Nephron (organoid): ENCODE measurements around the gene PTPRG.

Source experiments
- H3K27ac Mint-ChIP-seq, 3 experiments: 2 replicates each; pipeline ENCODE4 v1.8.0; 2020; ENCODE audit warnings: mixed read lengths in 3 of 3, mild to moderate bottlenecking in 2 of 3, moderate library complexity in 1 of 3
- H3K27me3 Mint-ChIP-seq: 2 replicates; pipeline ENCODE4 v1.8.0; 2021; ENCODE audit warnings: low read depth, mild to moderate bottlenecking, moderate library complexity, mixed read lengths
- H3K36me3 Mint-ChIP-seq: 2 replicates; pipeline ENCODE4 v1.8.0; 2020; ENCODE audit warnings: low read depth, mixed read lengths
- H3K4me1 Mint-ChIP-seq: 2 replicates; pipeline ENCODE4 v1.8.0; 2020; ENCODE audit warnings: mixed read lengths
- H3K4me3 Mint-ChIP-seq, 3 experiments: 2 replicates each; pipeline ENCODE4 v1.8.0; 2020; ENCODE audit warnings: mild to moderate bottlenecking in 3 of 3, mixed read lengths in 3 of 3, moderate library complexity in 2 of 3
- H3K9me3 Mint-ChIP-seq: 2 replicates; pipeline ENCODE4 v1.8.0; 2020; ENCODE audit warnings: mixed read lengths
- CTCF ChIP-seq, 3 experiments: fragments of 200-600 bp; sonication (generic); IDR thresholded peaks; one replicate each; pipeline ENCODE4 v1.5.0; 2021; ENCODE audit warnings: antibody characterized with exemption in 3 of 3; ENCODE audit not compliant: unreplicated experiment in 3 of 3

The PTPRG gene

GRCh38 chr3:61848885-61849284 lies 287.5 kb downstream of the PTPRG start:
- peaks cover 29% of the 10 kb centered on the region for H3K4me1 Mint-ChIP-seq
- no peaks in the 10 kb centered on the region for H3K36me3 Mint-ChIP-seq
- H3K9me3 Mint-ChIP-seq = no peaks in the 10 kb centered on the region
- no peak for TF ChIP-seq CTCF (IDR thresholded peaks at IDR 0.05; ENCODE audit: unreplicated experiment in 3 of 3)
- no peaks in the 10 kb centered on the region for H3K27me3 Mint-ChIP-seq
- H3K27ac Mint-ChIP-seq = peak overlapping the region; percentile 36 to 74 (median 60)
- H3K4me3 Mint-ChIP-seq = no peak overlapping the region

DNA sequence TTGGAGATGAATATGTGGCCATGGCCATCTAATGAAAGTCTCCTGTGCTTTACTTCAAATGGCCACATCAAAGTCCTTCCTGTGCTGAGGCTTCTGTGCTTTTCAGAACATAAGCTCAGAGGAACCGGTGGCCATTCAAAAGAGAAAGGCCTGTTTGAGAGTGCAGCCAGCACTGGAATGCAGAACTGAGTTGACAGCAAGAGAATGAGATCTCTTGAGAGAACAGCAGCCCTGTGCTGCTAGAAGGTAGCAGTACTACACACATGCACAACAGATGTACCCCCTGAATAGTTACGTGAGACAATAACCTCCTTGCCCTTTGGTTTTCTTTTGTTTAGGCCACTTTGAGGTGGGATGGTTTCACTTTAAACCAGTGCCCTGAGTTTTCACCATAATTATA lies 292.5 kb downstream of the PTPRG start:
- TF ChIP-seq CTCF (IDR thresholded peaks at IDR 0.05; ENCODE audit: unreplicated experiment in 3 of 3) = no peak

GRCh38 chr3:61855211-61855610 lies 293.8 kb downstream of the PTPRG start:
- H3K27ac Mint-ChIP-seq = no peak overlapping the region
- no peaks in the 10 kb centered on the region for H3K27me3 Mint-ChIP-seq
- TF ChIP-seq CTCF (IDR thresholded peaks at IDR 0.05; ENCODE audit: unreplicated experiment in 3 of 3) = no peak
- no peaks in the 10 kb centered on the region for H3K9me3 Mint-ChIP-seq
- no peaks in the 10 kb centered on the region for H3K4me1 Mint-ChIP-seq
- no peaks in the 10 kb centered on the region for H3K36me3 Mint-ChIP-seq
- H3K4me3 Mint-ChIP-seq = no peak overlapping the region

More for the DNA sequence above, 292.5 kb downstream of the PTPRG start:
- H3K4me3 Mint-ChIP-seq = no peak overlapping the region
- H3K4me1 Mint-ChIP-seq = peaks cover 7% of the 10 kb centered on the region
- H3K9me3 Mint-ChIP-seq = no peaks in the 10 kb centered on the region
- H3K36me3 Mint-ChIP-seq = no peaks in the 10 kb centered on the region
- no peak overlapping the region for H3K27ac Mint-ChIP-seq
- no peaks in the 10 kb centered on the region for H3K27me3 Mint-ChIP-seq

DNA sequence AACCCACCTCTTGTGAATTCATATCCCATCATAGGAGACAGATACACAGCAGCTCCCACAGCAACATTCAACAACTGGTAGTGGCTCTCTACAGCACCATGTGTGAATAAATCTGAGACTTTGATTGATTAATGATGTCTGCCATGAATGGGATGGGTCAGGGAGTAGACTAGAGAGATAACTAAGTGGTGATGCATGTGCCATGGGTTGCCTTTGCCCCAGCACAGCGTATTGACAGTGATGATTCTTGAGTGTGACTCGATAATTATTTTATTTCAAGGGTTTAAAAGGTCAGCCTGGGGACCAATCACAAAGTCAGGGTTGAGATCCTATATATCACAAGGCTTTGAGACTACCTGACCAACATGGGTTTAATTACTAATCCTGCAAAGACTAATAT lies 295.9 kb downstream of the PTPRG start:
- Mint-ChIP-seq H3K4me3 (no peak overlapping the region), H3K36me3 (no peaks in the 10 kb centered on the region), H3K4me1 (no peaks in the 10 kb centered on the region), H3K27me3 (no peaks in the 10 kb centered on the region), H3K9me3 (no peaks in the 10 kb centered on the region), H3K27ac (no peak overlapping the region)
- no peak for TF ChIP-seq CTCF (IDR thresholded peaks at IDR 0.05; ENCODE audit: unreplicated experiment in 3 of 3)

GRCh38 chr3:61858054-61858453 lies 296.7 kb downstream of the PTPRG start:
- TF ChIP-seq CTCF (IDR thresholded peaks at IDR 0.05; ENCODE audit: unreplicated experiment in 3 of 3) = peak; percentile 51 to 63 (median 63)
- Mint-ChIP-seq H3K27ac (peak overlapping the region in 1 of 3 experiments; percentile 9), H3K36me3 (no peaks in the 10 kb centered on the region), H3K9me3 (no peaks in the 10 kb centered on the region), H3K27me3 (no peaks in the 10 kb centered on the region), H3K4me1 (no peaks in the 10 kb centered on the region), H3K4me3 (no peak overlapping the region)

DNA sequence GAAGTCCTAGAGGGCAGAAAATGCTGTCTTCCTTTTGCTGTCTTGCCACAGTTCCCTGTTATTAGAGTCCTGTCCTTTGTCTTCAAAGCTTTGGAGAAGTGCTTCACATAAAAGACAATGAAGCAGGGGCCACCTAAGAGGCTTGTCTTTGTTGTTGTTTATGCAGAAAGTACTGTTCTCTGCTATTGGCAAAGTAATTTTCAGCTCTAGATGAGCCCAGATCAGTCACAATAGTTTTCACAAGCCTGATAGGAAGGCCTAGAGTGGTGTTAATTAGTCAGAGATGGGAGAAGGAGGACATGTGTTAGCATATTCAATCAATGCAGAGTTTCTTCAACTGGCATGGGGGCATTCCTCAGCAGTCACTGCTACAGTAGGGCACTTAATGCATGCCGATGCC lies 300.0 kb downstream of the PTPRG start:
- Mint-ChIP-seq H3K27me3 (peaks cover 4% of the 10 kb centered on the region), H3K4me3 (no peak overlapping the region)

More for the DNA sequence above, 300.0 kb downstream of the PTPRG start:
- H3K9me3 Mint-ChIP-seq = no peaks in the 10 kb centered on the region
- no peak overlapping the region for H3K27ac Mint-ChIP-seq
- no peak for TF ChIP-seq CTCF (IDR thresholded peaks at IDR 0.05; ENCODE audit: unreplicated experiment in 3 of 3)
- H3K4me1 Mint-ChIP-seq = peaks cover 9% of the 10 kb centered on the region
- no peaks in the 10 kb centered on the region for H3K36me3 Mint-ChIP-seq
